AG09319 (cell line): ENCODE measurements around the gene ANKRD33B.
A peak's percentile ranks its signal among the peaks of the same experiment; 100 is the strongest.
"Not testable (repeated sequence)": the region's sequence is repeated elsewhere in the genome, so short reads cannot be mapped to it uniquely, and the experiment has no call there.

ENCODE experiments used
- DNase-seq: peaks from one replicate; pipeline ENCODE4 v3.0.0-alpha.2; 2010; ENCODE audit warnings: low read depth; ENCODE audit errors: extremely low read depth
- TF ChIP-seq, protein P1 (sequence below): IDR thresholded peaks from 2 replicates; pipeline ENCODE4 v1.5.1; 2011; ENCODE audit warnings: low read depth, mild to moderate bottlenecking, inconsistent platforms, low read length, moderate library complexity

The ANKRD33B gene

DNA sequence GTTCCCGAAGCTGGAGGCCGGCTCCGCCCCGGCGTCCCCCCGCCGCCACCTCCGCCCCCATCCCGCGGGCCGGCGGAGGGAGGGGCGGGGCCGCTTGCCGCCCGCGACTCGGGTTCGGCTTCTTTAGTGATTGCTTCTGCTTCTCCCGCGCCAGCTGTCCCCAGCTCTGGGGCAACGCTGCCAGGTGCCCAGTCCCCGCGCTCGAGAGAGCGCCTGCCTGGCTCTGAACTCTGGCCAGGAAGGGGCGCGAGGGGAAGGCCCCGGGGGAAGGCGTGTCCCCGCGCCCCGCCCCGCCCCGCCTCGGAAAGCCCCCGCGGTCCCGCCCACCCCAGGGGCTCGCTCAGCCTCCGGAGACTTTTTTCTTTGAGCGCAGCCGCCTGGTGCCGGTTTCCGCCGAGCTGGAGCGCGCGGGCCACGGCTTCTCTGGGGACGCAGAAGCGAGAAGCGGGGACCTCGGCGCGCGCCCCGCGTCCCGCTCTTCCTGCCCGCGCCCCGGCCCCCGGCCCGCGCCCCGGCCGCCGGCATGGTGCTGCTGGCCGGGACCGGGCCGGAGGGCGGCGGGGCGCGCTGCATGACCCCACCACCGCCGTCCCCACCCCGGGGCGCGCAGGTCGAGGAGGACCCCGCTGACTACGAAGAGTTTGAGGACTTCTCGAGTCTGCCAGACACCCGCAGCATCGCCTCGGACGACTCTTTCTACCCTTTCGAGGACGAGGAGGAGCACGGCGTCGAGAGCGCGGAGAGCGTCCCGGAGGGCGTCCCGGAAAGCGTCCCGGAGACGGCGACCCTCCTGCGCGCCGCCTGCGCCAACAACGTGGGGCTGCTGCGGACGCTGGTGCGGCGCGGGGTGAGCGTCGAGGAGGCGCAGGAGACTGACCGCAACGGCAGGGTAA is at the start of gene ANKRD33B:
TSS of gene ANKRD33B (plus strand) at position 126 of the 893 bp plus-strand sequence. CDS start at position 524, 398 bp downstream.
- no peak for DNase-seq

DNA sequence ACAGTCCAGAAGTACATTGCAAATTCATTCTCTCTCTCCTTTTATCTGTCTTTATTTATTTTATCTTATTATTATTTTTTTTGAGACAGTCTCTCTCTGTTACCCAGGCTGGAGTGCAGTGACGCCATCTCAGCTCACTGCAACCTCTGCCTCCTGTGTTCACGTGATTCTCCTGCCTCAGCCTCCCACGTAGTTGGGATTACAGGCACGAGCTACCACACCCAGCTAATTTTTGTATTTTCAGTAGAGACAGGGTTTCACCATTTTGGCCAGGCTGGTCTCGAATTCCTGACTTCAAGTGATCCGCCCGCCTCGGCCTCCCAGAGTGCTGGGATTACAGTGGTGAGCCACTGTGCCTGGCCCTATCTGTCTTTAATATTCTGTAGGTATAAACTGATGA is 49.3 kb upstream of the ANKRD33B start:
- DNase-seq: not testable (repeated sequence)

More for the DNA sequence above, at the start of gene ANKRD33B:
- TF ChIP-seq, protein P1, sequence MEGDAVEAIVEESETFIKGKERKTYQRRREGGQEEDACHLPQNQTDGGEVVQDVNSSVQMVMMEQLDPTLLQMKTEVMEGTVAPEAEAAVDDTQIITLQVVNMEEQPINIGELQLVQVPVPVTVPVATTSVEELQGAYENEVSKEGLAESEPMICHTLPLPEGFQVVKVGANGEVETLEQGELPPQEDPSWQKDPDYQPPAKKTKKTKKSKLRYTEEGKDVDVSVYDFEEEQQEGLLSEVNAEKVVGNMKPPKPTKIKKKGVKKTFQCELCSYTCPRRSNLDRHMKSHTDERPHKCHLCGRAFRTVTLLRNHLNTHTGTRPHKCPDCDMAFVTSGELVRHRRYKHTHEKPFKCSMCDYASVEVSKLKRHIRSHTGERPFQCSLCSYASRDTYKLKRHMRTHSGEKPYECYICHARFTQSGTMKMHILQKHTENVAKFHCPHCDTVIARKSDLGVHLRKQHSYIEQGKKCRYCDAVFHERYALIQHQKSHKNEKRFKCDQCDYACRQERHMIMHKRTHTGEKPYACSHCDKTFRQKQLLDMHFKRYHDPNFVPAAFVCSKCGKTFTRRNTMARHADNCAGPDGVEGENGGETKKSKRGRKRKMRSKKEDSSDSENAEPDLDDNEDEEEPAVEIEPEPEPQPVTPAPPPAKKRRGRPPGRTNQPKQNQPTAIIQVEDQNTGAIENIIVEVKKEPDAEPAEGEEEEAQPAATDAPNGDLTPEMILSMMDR: no peak

DNA sequence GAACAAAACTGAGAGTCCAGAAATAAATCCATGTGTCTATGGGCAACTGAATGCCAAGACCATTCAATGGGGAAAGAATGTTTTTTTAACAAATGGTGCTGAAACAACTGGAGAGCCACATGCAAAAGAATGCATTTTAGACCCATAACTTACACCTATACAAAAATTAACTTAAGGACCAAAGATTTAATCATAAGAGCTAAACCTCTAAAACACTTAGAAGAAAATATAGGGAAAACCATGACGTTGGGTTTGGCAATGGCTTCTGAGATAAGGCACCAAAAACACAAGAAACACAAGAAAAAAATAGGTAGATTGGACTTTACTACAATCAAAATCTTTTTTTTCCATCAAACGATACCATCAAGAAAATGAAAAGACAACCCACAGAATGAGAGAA is 48.4 kb upstream of the ANKRD33B start:
- DNase-seq: no peak
- TF ChIP-seq, protein P1: no peak

DNA sequence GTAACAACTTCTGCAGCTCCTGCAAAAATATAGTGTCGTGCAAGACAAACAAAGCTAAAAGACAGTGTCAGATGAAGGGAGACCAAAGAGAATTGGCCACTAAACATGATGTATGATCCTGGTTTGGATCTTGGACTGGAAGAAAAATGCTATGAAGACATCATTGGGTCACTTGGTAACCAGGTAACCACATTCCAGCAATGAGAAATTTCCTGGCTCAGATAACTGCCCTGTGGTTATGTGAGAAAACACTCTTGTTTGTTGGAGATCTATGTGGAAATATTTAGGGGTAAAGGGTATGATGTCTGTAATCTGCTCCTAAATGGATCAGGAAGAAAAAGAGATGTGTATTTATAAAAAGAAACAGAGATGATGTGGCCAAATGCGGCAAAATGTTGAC is 45.5 kb upstream of the ANKRD33B start:
- TF ChIP-seq, protein P1: no peak
- DNase-seq: no peak

DNA sequence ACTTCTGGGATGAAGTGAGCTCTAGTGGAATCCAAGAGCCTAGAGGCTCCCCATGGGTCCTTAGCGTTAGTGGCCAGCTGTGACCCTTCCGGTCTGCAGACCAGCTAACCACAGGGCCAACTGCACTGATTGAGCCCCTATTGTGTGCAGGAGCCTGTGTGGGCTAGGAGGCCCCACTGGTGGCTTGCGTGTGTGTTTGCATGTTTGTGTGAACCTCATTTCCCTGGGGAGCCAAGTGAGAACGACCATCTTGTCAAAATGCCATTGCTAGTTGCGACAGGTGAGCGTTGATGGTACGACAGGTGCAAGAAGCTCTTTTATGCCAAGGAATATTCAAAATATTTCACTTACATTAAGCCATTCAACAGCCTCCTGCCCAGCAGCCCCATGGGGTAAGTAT is 44.1 kb upstream of the ANKRD33B start:
- TF ChIP-seq, protein P1: no peak
- no peak for DNase-seq

DNA sequence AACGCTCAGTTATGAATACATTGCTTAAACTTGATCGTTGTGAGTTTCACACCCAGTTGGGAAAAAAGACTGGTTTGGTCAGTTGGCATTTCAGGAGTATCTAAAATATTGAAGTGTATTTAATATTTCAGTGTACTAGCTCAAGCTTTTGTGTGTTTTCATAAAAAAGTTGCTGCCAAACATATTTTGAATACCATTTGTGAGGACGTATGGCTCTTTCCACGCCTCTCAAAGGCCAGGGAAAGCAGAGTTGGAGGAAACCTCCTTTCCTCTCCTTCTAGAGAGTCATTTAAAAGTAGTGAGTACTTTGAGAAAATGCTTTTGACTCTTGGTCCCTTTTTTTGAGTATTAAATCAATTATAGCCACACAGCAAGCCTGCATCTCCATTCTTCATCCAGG is 43.2 kb upstream of the ANKRD33B start:
- DNase-seq: no peak
- TF ChIP-seq, protein P1: no peak

DNA sequence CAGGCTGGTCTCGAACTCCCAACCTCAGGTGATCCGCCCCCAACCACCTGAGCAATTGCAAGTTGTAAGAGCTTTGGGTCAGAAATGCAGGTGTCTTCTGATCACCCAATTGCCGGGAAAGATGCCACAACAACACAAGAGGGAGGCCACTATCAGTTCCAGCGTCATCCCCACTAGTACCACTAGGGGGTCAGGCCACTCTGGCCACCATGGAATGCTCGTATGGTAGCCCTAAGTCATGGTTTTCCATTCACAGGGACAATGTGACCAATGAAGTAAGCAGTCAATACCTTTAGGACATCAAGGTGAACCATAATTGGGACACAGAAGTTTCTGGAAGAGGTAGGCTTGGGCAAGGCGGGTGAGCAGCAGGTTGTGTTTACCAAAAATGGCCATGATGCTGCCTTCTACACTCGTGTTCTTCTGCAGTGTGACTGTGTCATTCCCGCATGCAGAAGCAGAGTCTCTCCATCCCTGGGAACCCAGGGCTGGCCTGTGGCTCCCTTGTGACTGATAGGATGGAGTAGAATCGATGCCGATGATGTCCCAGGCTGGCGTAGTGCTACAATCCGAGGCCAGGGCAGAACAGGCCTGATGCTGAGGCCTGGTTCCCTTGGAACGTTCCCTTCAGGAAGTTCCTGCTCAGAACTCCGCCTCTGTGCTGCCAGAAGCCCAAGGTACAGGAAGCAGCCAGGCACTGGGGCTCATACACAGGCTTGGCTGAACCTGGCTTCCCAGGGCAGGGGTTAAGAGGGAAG is 42.2 kb upstream of the ANKRD33B start:
- no peak for DNase-seq
- TF ChIP-seq, protein P1: peak; percentile 14
